Activated T-helper 1 cell treated with Interleukin-2 at 50 U/mL for 16 hours (primary cell): ENCODE measurements around the gene VIPR2.
"Not testable (repeated sequence)": the region's sequence is repeated elsewhere in the genome, so short reads cannot be mapped to it uniquely, and the experiment has no call there.

ENCODE experiments used
- DNase-seq: peaks from one replicate; pipeline ENCODE4 v3.0.0-alpha.2; 2020; ENCODE audit warnings: low read depth

The VIPR2 gene

GRCh38 chr7:159144758-159145489 lies at the start of gene VIPR2:
Gene VIPR2 (minus strand): TSS chr7:159144867. CDS start chr7:159144771, 96 bp downstream.
- DNase-seq = no peak

- DNase-seq = no peak
These were observed 49.0 kb upstream of the VIPR2 start for GRCh38 chr7:159193543-159194090.

GRCh38 chr7:159192725-159193453 lies 48.2 kb upstream of the VIPR2 start:
- no peak for DNase-seq

GRCh38 chr7:159192013-159192412 lies 47.3 kb upstream of the VIPR2 start:
- DNase-seq = no peak

GRCh38 chr7:159191236-159191635 lies 46.6 kb upstream of the VIPR2 start:
- DNase-seq = no peak

GRCh38 chr7:159188011-159188410 lies 43.3 kb upstream of the VIPR2 start:
- no peak for DNase-seq

GRCh38 chr7:159179241-159179640 lies 34.6 kb upstream of the VIPR2 start:
- DNase-seq = no peak

- DNase-seq = no peak
These were observed 32.8 kb upstream of the VIPR2 start for GRCh38 chr7:159177284-159177953.

GRCh38 chr7:159175792-159176191 lies 31.1 kb upstream of the VIPR2 start:
- no peak for DNase-seq

GRCh38 chr7:159175100-159175499 lies 30.4 kb upstream of the VIPR2 start:
- not testable (repeated sequence) for DNase-seq

- no peak for DNase-seq
These were observed 27.7 kb upstream of the VIPR2 start for GRCh38 chr7:159172400-159172799.

GRCh38 chr7:159169391-159169790 lies 24.7 kb upstream of the VIPR2 start:
- DNase-seq = no peak

- DNase-seq = no peak
These were observed 22.5 kb upstream of the VIPR2 start for GRCh38 chr7:159167139-159167538.

- DNase-seq = no peak
These were observed 21.9 kb upstream of the VIPR2 start for GRCh38 chr7:159166530-159166929.

- no peak for DNase-seq
These were observed 20.7 kb upstream of the VIPR2 start for GRCh38 chr7:159165352-159165751.

- DNase-seq = not testable (repeated sequence)
These were observed 19.1 kb upstream of the VIPR2 start for GRCh38 chr7:159163703-159164301.

GRCh38 chr7:159162050-159162626 lies 17.5 kb upstream of the VIPR2 start:
- DNase-seq = not testable (repeated sequence)

GRCh38 chr7:159160450-159160849 lies 15.8 kb upstream of the VIPR2 start:
- DNase-seq = no peak

GRCh38 chr7:159159731-159160130 lies 15.1 kb upstream of the VIPR2 start:
- no peak for DNase-seq

- no peak for DNase-seq
These were observed 14.3 kb upstream of the VIPR2 start for GRCh38 chr7:159158888-159159405.

GRCh38 chr7:159158125-159158887 lies 13.6 kb upstream of the VIPR2 start:
- DNase-seq = no peak
